Panc1 (cell line): ENCODE data around the gene STXBP4. TPM values are rescaled to one million over a fixed set of nuclear protein-coding genes. Genes with fewer than 3 reads are reported as not detected.

Experiments
- ATAC-seq: fragments of 200-7000 bp; cut with Tn5 transposase; 2 replicates; pipeline ENCODE4 v1.9.1; 2020; ENCODE audit warnings: mild to moderate bottlenecking, moderate library complexity
- BruUV-seq: library from RNA; stranded (reverse); fragments of 400-500 nt; replicated peaks from 2 replicates; lab custom pipeline; 2021; lab: Mats Ljungman, UMichigan
- CTCF ChIA-PET: fragments of 300-600 bp; sonication (Branson Sonifier 250); formaldehyde crosslinking; loops from one replicate; lab custom pipeline; 2022; ENCODE audit warnings: antibody characterized with exemption; lab: Charles Lee
- POLR2A ChIA-PET: fragments of 300-600 bp; sonication (Branson Sonifier 250); formaldehyde crosslinking; loops from one replicate; lab custom pipeline; 2022; ENCODE audit warnings: antibody characterized with exemption; lab: Charles Lee
- DNase-seq: peaks from one replicate; pipeline ENCODE4 v3.0.0-alpha.2; 2010; ENCODE audit warnings: low read depth, low spot score
- H3K27ac ChIP-seq: 2 replicates; pipeline ENCODE4 v1.5.1; 2011; ENCODE audit warnings: mild to moderate bottlenecking, low read length, inconsistent platforms
- H3K27me3 ChIP-seq: fragments of 200-500 bp; sonication (Bioruptor generic); 2 replicates; pipeline ENCODE4 v1.6.0; 2014; ENCODE audit warnings: low read length, inconsistent platforms; ENCODE audit not compliant: control insufficient read depth, insufficient read depth
- H3K36me3 ChIP-seq: fragments of 200-500 bp; sonication (Bioruptor generic); 2 replicates; pipeline ENCODE4 v1.5.1; 2014; ENCODE audit warnings: inconsistent platforms, mild to moderate bottlenecking, low read length, moderate library complexity; ENCODE audit not compliant: control insufficient read depth, insufficient read depth
- H3K4me1 ChIP-seq: 2 replicates; pipeline ENCODE4 v1.5.1; 2011; ENCODE audit warnings: inconsistent platforms, mild to moderate bottlenecking, low read length, moderate library complexity; ENCODE audit not compliant: control insufficient read depth, insufficient read depth
- H3K4me3 ChIP-seq, 2 experiments: 2 replicates each; pipeline ENCODE4 v1.5.1; 2011 to 2012; ENCODE audit warnings: low read depth in 2 of 2, low read length in 2 of 2, mild to moderate bottlenecking in 2 of 2, inconsistent platforms in 1 of 2, moderate library complexity in 1 of 2
- H3K9me3 ChIP-seq: fragments of 200-500 bp; sonication (Bioruptor generic); 2 replicates; pipeline ENCODE4 v1.5.1; 2014; ENCODE audit warnings: low read depth, mild to moderate bottlenecking, inconsistent platforms, low read length, moderate library complexity; ENCODE audit not compliant: control insufficient read depth, insufficient read depth
- POLR2AphosphoS5 ChIP-seq: IDR thresholded peaks from 2 replicates; pipeline ENCODE4 v1.6.1; 2012; ENCODE audit warnings: mild to moderate bottlenecking, low read depth, low read length, moderate library complexity
- REST ChIP-seq, 2 experiments: IDR thresholded peaks; 2 replicates each; pipeline ENCODE4 v1.6.1; 2011 to 2012; ENCODE audit warnings: low read depth in 2 of 2, control low read depth in 1 of 2, low read length in 1 of 2, mild to moderate bottlenecking in 1 of 2, moderate library complexity in 1 of 2; ENCODE audit not compliant: insufficient read depth in 1 of 2
- SIN3A ChIP-seq: IDR thresholded peaks from 2 replicates; pipeline ENCODE4 v1.6.1; 2012; ENCODE audit warnings: low read depth, mild to moderate bottlenecking, low read length, moderate library complexity, borderline replicate concordance; ENCODE audit not compliant: insufficient read depth
- TCF7L2 ChIP-seq: IDR thresholded peaks from 2 replicates; pipeline ENCODE4 v1.6.1; 2011; ENCODE audit warnings: mild to moderate bottlenecking, low read depth, low read length, inconsistent platforms
- in situ Hi-C: cut with HindIII; loops from 2 replicates; pipeline ENCODE4 v1.10.0; 2016; ENCODE audit warnings: low sequenced_read_pairs, low pct_unique_long_range_greater_than_20kb
- intact Hi-C: fragments of 100-400 bp; cut with micrococcal nuclease; formaldehyde crosslinking; loops from one replicate; pipeline ENCODE4 v1.10.0; 2022; ENCODE audit not compliant: unreplicated experiment
- total RNA-seq: library from RNA; stranded (reverse); gene quantifications from one replicate; pipeline ENCODE4 v1.2.1, GENCODE V29; 2021; ENCODE audit not compliant: unreplicated experiment
- TF ChIP-seq, protein P1 (sequence below): fragments of 450-650 bp; IDR thresholded peaks from 2 replicates; pipeline ENCODE4 v1.5.1; 2017; ENCODE audit warnings: mild to moderate bottlenecking

Gene STXBP4
- total RNA-seq, 1 experiment from 2014 or later = 12.8 TPM

DNA sequence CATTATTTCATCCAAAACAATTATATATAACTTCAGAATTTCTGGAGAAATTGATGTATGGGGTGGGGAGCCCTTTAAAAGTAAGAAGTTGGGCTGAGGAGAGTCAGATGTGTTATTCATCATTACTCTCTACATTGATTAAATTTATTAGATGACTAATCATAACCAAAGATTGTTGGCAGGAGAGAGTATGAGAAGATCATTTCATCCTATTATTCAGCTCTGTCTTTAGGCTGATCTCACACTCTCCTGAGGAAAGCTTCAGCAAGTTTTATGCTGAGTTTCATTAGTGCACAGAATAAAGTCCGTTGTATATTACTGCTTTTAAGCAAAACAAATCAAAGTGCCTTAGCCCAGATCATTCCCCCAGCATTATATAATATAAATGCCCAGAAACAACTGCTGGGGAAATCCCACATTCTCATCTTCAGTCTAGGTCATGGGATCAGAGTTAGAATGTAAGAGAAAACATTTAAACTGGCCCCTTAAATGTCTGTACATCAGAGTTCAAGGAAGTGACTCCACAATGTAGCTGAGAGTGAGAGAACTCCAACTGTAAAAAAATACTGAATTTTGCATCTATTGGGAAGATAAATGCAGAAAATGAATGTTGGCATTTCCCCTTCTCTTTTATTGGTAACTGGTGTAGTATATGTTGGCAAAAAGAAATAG is 166.1 kb downstream of the STXBP4 start:
- no peak for TF ChIP-seq REST (IDR thresholded peaks at IDR 0.05; ENCODE audit: insufficient read depth in 1 of 2, low read depth in 2 of 2, low read length in 1 of 2)
- TF ChIP-seq TCF7L2 = no peak
- TF ChIP-seq SIN3A = no peak
- TF ChIP-seq POLR2AphosphoS5 = no peak
- TF ChIP-seq, protein P1, sequence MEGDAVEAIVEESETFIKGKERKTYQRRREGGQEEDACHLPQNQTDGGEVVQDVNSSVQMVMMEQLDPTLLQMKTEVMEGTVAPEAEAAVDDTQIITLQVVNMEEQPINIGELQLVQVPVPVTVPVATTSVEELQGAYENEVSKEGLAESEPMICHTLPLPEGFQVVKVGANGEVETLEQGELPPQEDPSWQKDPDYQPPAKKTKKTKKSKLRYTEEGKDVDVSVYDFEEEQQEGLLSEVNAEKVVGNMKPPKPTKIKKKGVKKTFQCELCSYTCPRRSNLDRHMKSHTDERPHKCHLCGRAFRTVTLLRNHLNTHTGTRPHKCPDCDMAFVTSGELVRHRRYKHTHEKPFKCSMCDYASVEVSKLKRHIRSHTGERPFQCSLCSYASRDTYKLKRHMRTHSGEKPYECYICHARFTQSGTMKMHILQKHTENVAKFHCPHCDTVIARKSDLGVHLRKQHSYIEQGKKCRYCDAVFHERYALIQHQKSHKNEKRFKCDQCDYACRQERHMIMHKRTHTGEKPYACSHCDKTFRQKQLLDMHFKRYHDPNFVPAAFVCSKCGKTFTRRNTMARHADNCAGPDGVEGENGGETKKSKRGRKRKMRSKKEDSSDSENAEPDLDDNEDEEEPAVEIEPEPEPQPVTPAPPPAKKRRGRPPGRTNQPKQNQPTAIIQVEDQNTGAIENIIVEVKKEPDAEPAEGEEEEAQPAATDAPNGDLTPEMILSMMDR = no peak
- Histone ChIP-seq H3K27ac (no peak overlapping the region), H3K27me3 (no peaks in the 10 kb centered on the region), H3K36me3 (no peaks in the 10 kb centered on the region), H3K9me3 (no peaks in the 10 kb centered on the region), H3K4me3 (no peak overlapping the region), H3K4me1 (no peaks in the 10 kb centered on the region)
- intact Hi-C loops = no loop called here
- no TSS peak for BruUV-seq
- ATAC-seq (no peak), DNase-seq (no peak)
- ChIA-PET CTCF (no interaction called here), POLR2A (no interaction called here)
- in situ Hi-C loops = no loop called here

GRCh38 chr17:55140809-55141208 is 172.2 kb downstream of the STXBP4 start:
- BruUV-seq = no TSS peak
- CTCF ChIA-PET = no interaction called here
- H3K27me3 ChIP-seq = no peaks in the 10 kb centered on the region
- no peak overlapping the region for H3K4me3 ChIP-seq
- no peak for TF ChIP-seq POLR2AphosphoS5
- no peak for TF ChIP-seq SIN3A
- TF ChIP-seq, protein P1 = no peak
- no peak for TF ChIP-seq TCF7L2
- no peak for TF ChIP-seq REST (IDR thresholded peaks at IDR 0.05; ENCODE audit: insufficient read depth in 1 of 2, low read depth in 2 of 2, low read length in 1 of 2)
- DNase-seq = no peak
- no peaks in the 10 kb centered on the region for H3K9me3 ChIP-seq
- intact Hi-C loops (no loop called here), in situ Hi-C loops (no loop called here)
- no peaks in the 10 kb centered on the region for H3K36me3 ChIP-seq
- ATAC-seq = no peak
- no peaks in the 10 kb centered on the region for H3K4me1 ChIP-seq
- POLR2A ChIA-PET = no interaction called here
- H3K27ac ChIP-seq = no peak overlapping the region
